ENCODE results near the gene CELF4. TPM values are rescaled to one million over a fixed set of nuclear protein-coding genes. Genes with fewer than 3 reads are reported as not detected.

Gene CELF4
- total RNA-seq, 1 experiment from 2014 or later: 0.11 TPM

GRCh38 chr18:37304012-37304680, 261.5 kb downstream of the CELF4 start:
- no peak overlapping the region for H3K4me3 Mint-ChIP-seq (ENCODE audit: unreplicated experiment)
- H3K4me1 Mint-ChIP-seq (ENCODE audit: low read depth, unreplicated experiment): no peaks in the 10 kb centered on the region
- H3K36me3 ChIP-seq (ENCODE audit: control insufficient read depth, insufficient read depth, low read length): no peaks in the 10 kb centered on the region
- ChIA-PET POLR2A (no interaction called here), CTCF (no interaction called here)
- no peaks in the 10 kb centered on the region for H3K27me3 Mint-ChIP-seq (ENCODE audit: insufficient read depth, unreplicated experiment)
- no peaks in the 10 kb centered on the region for H3K4me1 ChIP-seq
- peaks cover 5% of the 10 kb centered on the region for H3K36me3 Mint-ChIP-seq (ENCODE audit: insufficient read depth, unreplicated experiment)
- H3K27ac Mint-ChIP-seq (ENCODE audit: unreplicated experiment): no peak overlapping the region
- H3K9me3 Mint-ChIP-seq (ENCODE audit: unreplicated experiment): no peaks in the 10 kb centered on the region
- no peak for DNase-seq
- intact Hi-C loops (cut with micrococcal nuclease; ENCODE audit: unreplicated experiment): no loop called here
- H3K4me3 ChIP-seq (ENCODE audit: low read depth, low read length): no peak overlapping the region
- no peaks in the 10 kb centered on the region for H3K27me3 ChIP-seq (replicated peaks; ENCODE audit: control insufficient read depth, insufficient read depth, low read length)
- TF ChIP-seq CTCF (IDR thresholded peaks at IDR 0.05; ENCODE audit: insufficient read depth in 1 of 2, low read depth in 1 of 2, low read length in 1 of 2, severe bottlenecking in 1 of 2, unreplicated experiment in 1 of 2): no peak
- no peaks in the 10 kb centered on the region for H3K9me3 ChIP-seq
- BruUV-seq (replicated peaks): no TSS peak

- Mint-ChIP-seq H3K36me3 (ENCODE audit: insufficient read depth, unreplicated experiment) (peaks cover 5% of the 10 kb centered on the region), H3K4me3 (ENCODE audit: unreplicated experiment) (no peak overlapping the region), H3K4me1 (ENCODE audit: low read depth, unreplicated experiment) (no peaks in the 10 kb centered on the region), H3K27me3 (ENCODE audit: insufficient read depth, unreplicated experiment) (no peaks in the 10 kb centered on the region), H3K9me3 (ENCODE audit: unreplicated experiment) (no peaks in the 10 kb centered on the region), H3K27ac (ENCODE audit: unreplicated experiment) (no peak overlapping the region)
- no peak for DNase-seq
- CTCF ChIA-PET: no interaction called here
- Histone ChIP-seq H3K9me3 (no peaks in the 10 kb centered on the region), H3K27me3 (replicated peaks; ENCODE audit: control insufficient read depth, insufficient read depth, low read length) (no peaks in the 10 kb centered on the region), H3K4me3 (ENCODE audit: low read depth, low read length) (no peak overlapping the region), H3K36me3 (ENCODE audit: control insufficient read depth, insufficient read depth, low read length) (no peaks in the 10 kb centered on the region), H3K4me1 (no peaks in the 10 kb centered on the region)
- POLR2A ChIA-PET: no interaction called here
- no peak for TF ChIP-seq CTCF (IDR thresholded peaks at IDR 0.05; ENCODE audit: insufficient read depth in 1 of 2, low read depth in 1 of 2, low read length in 1 of 2, severe bottlenecking in 1 of 2, unreplicated experiment in 1 of 2)
- BruUV-seq (replicated peaks): no TSS peak
- intact Hi-C loops (cut with micrococcal nuclease; ENCODE audit: unreplicated experiment): no loop called here
These were observed 262.6 kb downstream of the CELF4 start for GRCh38 chr18:37303009-37303408.

GRCh38 chr18:37302519-37302918, 263.1 kb downstream of the CELF4 start:
- CTCF ChIA-PET: no interaction called here
- POLR2A ChIA-PET: no interaction called here
- BruUV-seq (replicated peaks): no TSS peak

More at GRCh38 chr18:37302519-37302918, 263.1 kb downstream of the CELF4 start:
- Histone ChIP-seq H3K4me3 (ENCODE audit: low read depth, low read length) (no peak overlapping the region), H3K36me3 (ENCODE audit: control insufficient read depth, insufficient read depth, low read length) (no peaks in the 10 kb centered on the region), H3K27me3 (replicated peaks; ENCODE audit: control insufficient read depth, insufficient read depth, low read length) (no peaks in the 10 kb centered on the region), H3K9me3 (no peaks in the 10 kb centered on the region), H3K4me1 (no peaks in the 10 kb centered on the region)
- H3K9me3 Mint-ChIP-seq (ENCODE audit: unreplicated experiment): no peaks in the 10 kb centered on the region
- intact Hi-C loops (cut with micrococcal nuclease; ENCODE audit: unreplicated experiment): no loop called here
- no peak overlapping the region for H3K4me3 Mint-ChIP-seq (ENCODE audit: unreplicated experiment)
- no peaks in the 10 kb centered on the region for H3K27me3 Mint-ChIP-seq (ENCODE audit: insufficient read depth, unreplicated experiment)
- no peak for DNase-seq
- peaks cover 5% of the 10 kb centered on the region for H3K36me3 Mint-ChIP-seq (ENCODE audit: insufficient read depth, unreplicated experiment)
- no peak overlapping the region for H3K27ac Mint-ChIP-seq (ENCODE audit: unreplicated experiment)
- no peaks in the 10 kb centered on the region for H3K4me1 Mint-ChIP-seq (ENCODE audit: low read depth, unreplicated experiment)
- TF ChIP-seq CTCF (IDR thresholded peaks at IDR 0.05; ENCODE audit: insufficient read depth in 1 of 2, low read depth in 1 of 2, low read length in 1 of 2, severe bottlenecking in 1 of 2, unreplicated experiment in 1 of 2): no peak
